IPS-15b (cell line): ENCODE data around the gene ABL1.
"Not testable (repeated sequence)": the region's sequence is repeated elsewhere in the genome, so short reads cannot be mapped to it uniquely, and the experiment has no call there.

Experiments
- H3K27me3 ChIP-seq: one replicate; pipeline ENCODE4 v1.6.1; 2013; ENCODE audit warnings: low read length; ENCODE audit not compliant: control insufficient read depth, insufficient read depth
- H3K36me3 ChIP-seq: one replicate; pipeline ENCODE4 v1.6.1; 2013; ENCODE audit warnings: low read length; ENCODE audit not compliant: control insufficient read depth, insufficient read depth
- H3K4me1 ChIP-seq: one replicate; pipeline ENCODE4 v1.6.1; 2013; ENCODE audit warnings: mild to moderate bottlenecking, low read length; ENCODE audit not compliant: control insufficient read depth, insufficient read depth
- H3K4me3 ChIP-seq: one replicate; pipeline ENCODE4 v1.5.1; 2013; ENCODE audit warnings: low read depth, low read length
- H3K9ac ChIP-seq: one replicate; pipeline ENCODE4 v1.6.1; 2013; ENCODE audit warnings: low read depth, mild to moderate bottlenecking, low read length
- H3K9me3 ChIP-seq: one replicate; pipeline ENCODE4 v1.6.1; 2013; ENCODE audit warnings: mild to moderate bottlenecking, low read length; ENCODE audit not compliant: control insufficient read depth, insufficient read depth

ABL1 gene

GRCh38 chr9:130905125-130905901 lies 70.3 kb downstream of the ABL1 start:
- Histone ChIP-seq H3K9me3 (no peaks in the 10 kb centered on the region), H3K4me1 (no peaks in the 10 kb centered on the region), H3K27me3 (no peaks in the 10 kb centered on the region), H3K36me3 (no peaks in the 10 kb centered on the region), H3K9ac (no peak overlapping the region), H3K4me3 (no peak overlapping the region)

- Histone ChIP-seq H3K27me3 (no peaks in the 10 kb centered on the region), H3K4me3 (no peak overlapping the region), H3K9ac (no peak overlapping the region), H3K4me1 (no peaks in the 10 kb centered on the region), H3K36me3 (no peaks in the 10 kb centered on the region), H3K9me3 (no peaks in the 10 kb centered on the region)
These were observed 71.1 kb downstream of the ABL1 start for GRCh38 chr9:130905902-130906734.

- H3K27me3 ChIP-seq: no peaks in the 10 kb centered on the region
- H3K9me3 ChIP-seq: no peaks in the 10 kb centered on the region
- no peak overlapping the region for H3K4me3 ChIP-seq
- H3K36me3 ChIP-seq: no peaks in the 10 kb centered on the region
- H3K4me1 ChIP-seq: no peaks in the 10 kb centered on the region
- H3K9ac ChIP-seq: no peak overlapping the region
These were observed 71.8 kb downstream of the ABL1 start for GRCh38 chr9:130906735-130907416.

- no peak overlapping the region for H3K4me3 ChIP-seq
- no peak overlapping the region for H3K9ac ChIP-seq
- H3K9me3 ChIP-seq: no peaks in the 10 kb centered on the region
- no peaks in the 10 kb centered on the region for H3K4me1 ChIP-seq
- H3K36me3 ChIP-seq: no peaks in the 10 kb centered on the region
- H3K27me3 ChIP-seq: no peaks in the 10 kb centered on the region
These were observed 73.3 kb downstream of the ABL1 start for GRCh38 chr9:130908146-130908877.

GRCh38 chr9:130908878-130909355 lies 73.9 kb downstream of the ABL1 start:
- no peaks in the 10 kb centered on the region for H3K9me3 ChIP-seq
- no peaks in the 10 kb centered on the region for H3K36me3 ChIP-seq
- no peak overlapping the region for H3K9ac ChIP-seq
- no peaks in the 10 kb centered on the region for H3K27me3 ChIP-seq
- H3K4me3 ChIP-seq: no peak overlapping the region
- peaks cover 2% of the 10 kb centered on the region for H3K4me1 ChIP-seq

- not testable (repeated sequence) for H3K9ac ChIP-seq, H3K4me1 ChIP-seq, H3K9me3 ChIP-seq, H3K4me3 ChIP-seq, H3K36me3 ChIP-seq, H3K27me3 ChIP-seq
These were observed 75.0 kb downstream of the ABL1 start for GRCh38 chr9:130910041-130910440.

- H3K27me3 ChIP-seq, H3K4me1 ChIP-seq, H3K36me3 ChIP-seq, H3K4me3 ChIP-seq, H3K9me3 ChIP-seq, H3K9ac ChIP-seq: not testable (repeated sequence)
These were observed 75.6 kb downstream of the ABL1 start for GRCh38 chr9:130910670-130911069.

GRCh38 chr9:130911254-130912049 lies 76.4 kb downstream of the ABL1 start:
- Histone ChIP-seq H3K4me3 (no peak overlapping the region), H3K9ac (no peak overlapping the region), H3K36me3 (no peaks in the 10 kb centered on the region), H3K9me3 (no peaks in the 10 kb centered on the region), H3K4me1 (peaks cover 2% of the 10 kb centered on the region), H3K27me3 (no peaks in the 10 kb centered on the region)

GRCh38 chr9:130912932-130913598 lies 78.0 kb downstream of the ABL1 start:
- no peak overlapping the region for H3K4me3 ChIP-seq
- no peaks in the 10 kb centered on the region for H3K9me3 ChIP-seq
- no peaks in the 10 kb centered on the region for H3K27me3 ChIP-seq
- no peak overlapping the region for H3K9ac ChIP-seq
- peaks cover 2% of the 10 kb centered on the region for H3K4me1 ChIP-seq
- H3K36me3 ChIP-seq: no peaks in the 10 kb centered on the region

- Histone ChIP-seq H3K36me3 (no peaks in the 10 kb centered on the region), H3K4me3 (no peak overlapping the region), H3K27me3 (no peaks in the 10 kb centered on the region), H3K4me1 (peaks cover 2% of the 10 kb centered on the region), H3K9me3 (no peaks in the 10 kb centered on the region), H3K9ac (no peak overlapping the region)
These were observed 78.8 kb downstream of the ABL1 start for GRCh38 chr9:130913599-130914416.
